ENCODE data around the gene ABHD5.

DNA sequence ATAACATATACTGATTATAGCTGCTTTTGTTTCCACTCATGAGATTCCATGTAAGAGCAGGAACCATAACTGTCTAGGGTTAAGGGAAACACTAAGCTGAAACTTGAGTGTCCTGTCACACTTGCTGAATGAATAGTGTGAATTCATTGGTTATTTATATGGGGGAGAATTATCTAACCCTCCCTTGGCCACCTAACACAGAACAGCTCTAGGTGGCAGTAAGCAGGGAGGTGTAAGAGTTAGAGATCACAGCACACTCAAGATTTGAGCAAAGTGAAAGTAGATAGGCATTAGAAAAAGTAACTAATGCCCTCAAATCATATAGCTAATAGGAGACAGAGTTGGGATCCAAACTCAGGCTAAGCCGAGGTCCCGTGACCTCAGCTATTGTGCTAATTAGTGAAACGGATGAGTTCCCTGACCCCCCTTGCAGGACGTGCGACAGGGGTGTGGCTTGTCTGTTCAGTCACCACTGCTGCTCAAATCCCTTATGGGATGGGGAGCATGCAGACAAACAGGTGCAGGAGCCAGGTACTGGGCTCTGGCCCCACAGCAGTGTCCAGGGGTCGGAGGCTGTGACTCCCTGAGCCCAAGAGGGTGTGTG lies 41.3 kb upstream of the ABHD5 start:
- TF ChIP-seq, protein P1, sequence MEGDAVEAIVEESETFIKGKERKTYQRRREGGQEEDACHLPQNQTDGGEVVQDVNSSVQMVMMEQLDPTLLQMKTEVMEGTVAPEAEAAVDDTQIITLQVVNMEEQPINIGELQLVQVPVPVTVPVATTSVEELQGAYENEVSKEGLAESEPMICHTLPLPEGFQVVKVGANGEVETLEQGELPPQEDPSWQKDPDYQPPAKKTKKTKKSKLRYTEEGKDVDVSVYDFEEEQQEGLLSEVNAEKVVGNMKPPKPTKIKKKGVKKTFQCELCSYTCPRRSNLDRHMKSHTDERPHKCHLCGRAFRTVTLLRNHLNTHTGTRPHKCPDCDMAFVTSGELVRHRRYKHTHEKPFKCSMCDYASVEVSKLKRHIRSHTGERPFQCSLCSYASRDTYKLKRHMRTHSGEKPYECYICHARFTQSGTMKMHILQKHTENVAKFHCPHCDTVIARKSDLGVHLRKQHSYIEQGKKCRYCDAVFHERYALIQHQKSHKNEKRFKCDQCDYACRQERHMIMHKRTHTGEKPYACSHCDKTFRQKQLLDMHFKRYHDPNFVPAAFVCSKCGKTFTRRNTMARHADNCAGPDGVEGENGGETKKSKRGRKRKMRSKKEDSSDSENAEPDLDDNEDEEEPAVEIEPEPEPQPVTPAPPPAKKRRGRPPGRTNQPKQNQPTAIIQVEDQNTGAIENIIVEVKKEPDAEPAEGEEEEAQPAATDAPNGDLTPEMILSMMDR (IDR thresholded peaks at IDR 0.05), result no peak
- no peak for TF ChIP-seq POLR2A (IDR thresholded peaks at IDR 0.05)

Data from uterus (tissue), 2 donors.